Endothelial cell of umbilical vein (primary cell): ENCODE data around the gene LHX4. TPM values are rescaled to one million over a fixed set of nuclear protein-coding genes. Genes with fewer than 3 reads are reported as not detected.

Experiments
- BruUV-seq: library from RNA; stranded (reverse); fragments of 400-500 nt; replicated peaks from 2 replicates; lab custom pipeline; 2021; lab: Mats Ljungman, UMichigan
- CTCF ChIA-PET: fragments of 300-600, 350-600 bp; sonication (Branson Sonifier 250); formaldehyde crosslinking; loops from one replicate; lab custom pipeline; 2021; ENCODE audit warnings: antibody characterized with exemption, inconsistent platforms; lab: Charles Lee
- POLR2A ChIA-PET: fragments of 300-600, 350-600 bp; sonication (Branson Sonifier 250); formaldehyde crosslinking; loops from one replicate; lab custom pipeline; 2021; ENCODE audit warnings: antibody characterized with exemption, inconsistent platforms; lab: Charles Lee
- DNase-seq: peaks from one replicate; pipeline ENCODE4 v3.0.0-alpha.2; 2011; ENCODE audit warnings: low read depth, low spot score
- FAIRE-seq: peaks from 2 replicates; lab custom pipeline; 2011; peaks lifted over from hg19 to GRCh38; lab: Jason Lieb, UNC
- H2AFZ ChIP-seq: 2 replicates; pipeline ENCODE4 v1.6.0; 2012; ENCODE audit warnings: low read depth, low read length, control low read depth, inconsistent platforms
- H3K27ac ChIP-seq: 2 replicates; pipeline ENCODE4 v1.5.1; 2011; ENCODE audit warnings: low read depth, mild to moderate bottlenecking, control low read depth, low read length, moderate library complexity; ENCODE audit not compliant: insufficient read depth
- H3K27me3 ChIP-seq, 2 experiments: 2 replicates each; pipeline versions ENCODE4 v1.6.0 to v1.6.1; 2011; ENCODE audit warnings: low read length in 2 of 2, mixed read lengths in 1 of 2; ENCODE audit not compliant: control insufficient read depth in 2 of 2, insufficient read depth in 2 of 2
- H3K36me3 ChIP-seq, 2 experiments: 2 replicates in 1 of 2; 3 replicates in 1 of 2; pipeline ENCODE4 v1.5.1; 2011; ENCODE audit warnings: low read length in 2 of 2, mild to moderate bottlenecking in 1 of 2, moderate library complexity in 1 of 2; ENCODE audit not compliant: control insufficient read depth in 2 of 2, insufficient read depth in 2 of 2; ENCODE audit errors: extremely low read depth in 1 of 2
- H3K4me1 ChIP-seq: 3 replicates; pipeline ENCODE4 v1.5.1; 2011; ENCODE audit warnings: mild to moderate bottlenecking, low read length; ENCODE audit not compliant: control insufficient read depth, insufficient read depth; ENCODE audit errors: extremely low read depth
- H3K4me2 ChIP-seq: 2 replicates; pipeline ENCODE4 v1.6.1; 2011; ENCODE audit warnings: low read length, control low read depth, mixed read lengths; ENCODE audit not compliant: insufficient read depth
- H3K4me3 ChIP-seq, 3 experiments: fragments of 200-600 bp in 1 of 3; sonication (generic), shearing (Covaris generic) in 1 of 3; replicated peaks in 1 of 3; 2 replicates each; pipeline ENCODE4 v1.5.1; 2011 to 2016; ENCODE audit warnings: control low read depth in 3 of 3, low read length in 3 of 3, mild to moderate bottlenecking in 2 of 3, inconsistent platforms in 1 of 3, low read depth in 1 of 3, moderate library complexity in 1 of 3; ENCODE audit not compliant: insufficient read depth in 1 of 3
- H3K79me2 ChIP-seq: 2 replicates; pipeline ENCODE4 v1.6.0; 2012; ENCODE audit warnings: low read length, inconsistent platforms; ENCODE audit not compliant: control insufficient read depth, insufficient read depth
- H3K9ac ChIP-seq: replicated peaks from 2 replicates; pipeline ENCODE3; 2011; ENCODE audit warnings: low read length, control low read depth; ENCODE audit not compliant: insufficient read depth; ENCODE audit errors: extremely low read depth
- H3K9me1 ChIP-seq: replicated peaks from 3 replicates; pipeline ENCODE4 v1.6.0; 2011; ENCODE audit warnings: mild to moderate bottlenecking, low read length; ENCODE audit not compliant: control insufficient read depth, insufficient read depth; ENCODE audit errors: extremely low read depth
- H3K9me3 ChIP-seq: replicated peaks from 2 replicates; pipeline ENCODE4 v1.5.1; 2012; ENCODE audit warnings: low read length, inconsistent platforms; ENCODE audit not compliant: control insufficient read depth, insufficient read depth
- H4K20me1 ChIP-seq: replicated peaks from 2 replicates; pipeline ENCODE3; 2011; ENCODE audit warnings: mild to moderate bottlenecking, low read length; ENCODE audit not compliant: control insufficient read depth, insufficient read depth; ENCODE audit errors: extremely low read depth
- EZH2 ChIP-seq: IDR thresholded peaks from 2 replicates; pipeline ENCODE4 v1.6.1; 2012; ENCODE audit warnings: borderline replicate concordance, low read depth, mild to moderate bottlenecking, moderate library complexity, low read length, inconsistent platforms; ENCODE audit not compliant: severe bottlenecking
- FOS ChIP-seq: IDR thresholded peaks from 2 replicates; pipeline ENCODE4 v1.6.1; 2011; ENCODE audit warnings: mild to moderate bottlenecking, low read length, moderate library complexity, borderline replicate concordance; ENCODE audit not compliant: insufficient read depth
- GATA2 ChIP-seq: IDR thresholded peaks from 2 replicates; pipeline ENCODE4 v1.7.0; 2011; ENCODE audit warnings: low read depth, mild to moderate bottlenecking, moderate library complexity, mixed read lengths, low read length; ENCODE audit not compliant: insufficient read length, insufficient read depth
- JUN ChIP-seq: IDR thresholded peaks from 2 replicates; pipeline ENCODE4 v1.6.1; 2011; ENCODE audit warnings: borderline replicate concordance, low read depth; ENCODE audit not compliant: insufficient read length, insufficient read depth
- MYC ChIP-seq: IDR thresholded peaks from one replicate; pipeline ENCODE4 v1.6.1; 2011; ENCODE audit warnings: mild to moderate bottlenecking, low read depth, low read length
- POLR2A ChIP-seq: IDR thresholded peaks from 2 replicates; pipeline ENCODE4 v1.6.1; 2012; ENCODE audit warnings: low read depth, mild to moderate bottlenecking, control low read depth, low read length
- POLR2AphosphoS5 ChIP-seq: IDR thresholded peaks from 2 replicates; pipeline ENCODE4 v1.6.1; 2012; ENCODE audit warnings: low read depth, mild to moderate bottlenecking, control low read depth, low read length, moderate library complexity; ENCODE audit not compliant: insufficient read depth
- dilution Hi-C: fragments of 300-500 bp; cut with MboI; formaldehyde crosslinking; loops from one replicate; pipeline ENCODE4 v1.15.0; 2019; ENCODE audit warnings: low sequenced_read_pairs; ENCODE audit not compliant: extremely low pct_ligation_motif_present
- intact Hi-C: fragments of 100-400 bp; cut with micrococcal nuclease; formaldehyde crosslinking; loops from one replicate; pipeline ENCODE4 v1.10.0; 2022
- polyA plus RNA-seq, 4 experiments: library from polyadenylated mRNA; depleted of rRNA in 3 of 4; stranded (reverse) in 3 of 4; unstranded in 1 of 4; fragments of >200 nt; gene quantifications; 2 replicates each; pipeline versions ENCODE4 v1.2.1 to v1.2.3, GENCODE V29; 2011 to 2012; ENCODE audit warnings: missing spikeins in 1 of 4
- total RNA-seq: library from RNA; stranded (reverse); gene quantifications from 2 replicates; pipeline ENCODE4 v1.2.3, GENCODE V29; 2021
- TF ChIP-seq, protein P1 (sequence below): IDR thresholded peaks from 2 replicates; pipeline ENCODE4 v1.6.1; 2011; ENCODE audit not compliant: insufficient read depth, insufficient read length
- TF ChIP-seq, protein P2 (sequence below), 2 donors: IDR thresholded peaks; 1 replicate in 1 of 2; 2 replicates in 1 of 2; pipeline ENCODE4 v1.5.1; 2011; ENCODE audit warnings: low read length in 2 of 2, mild to moderate bottlenecking in 2 of 2, moderate library complexity in 2 of 2, control low read depth in 1 of 2, inconsistent platforms in 1 of 2, low read depth in 1 of 2; ENCODE audit not compliant: insufficient read depth in 1 of 2; ENCODE audit errors: extremely low read depth in 1 of 2

Gene LHX4
- total and polyA plus RNA-seq, 2 donors (not counting 3 experiments of a cell fraction or from before 2014, with no cell fraction given) = not detected

DNA sequence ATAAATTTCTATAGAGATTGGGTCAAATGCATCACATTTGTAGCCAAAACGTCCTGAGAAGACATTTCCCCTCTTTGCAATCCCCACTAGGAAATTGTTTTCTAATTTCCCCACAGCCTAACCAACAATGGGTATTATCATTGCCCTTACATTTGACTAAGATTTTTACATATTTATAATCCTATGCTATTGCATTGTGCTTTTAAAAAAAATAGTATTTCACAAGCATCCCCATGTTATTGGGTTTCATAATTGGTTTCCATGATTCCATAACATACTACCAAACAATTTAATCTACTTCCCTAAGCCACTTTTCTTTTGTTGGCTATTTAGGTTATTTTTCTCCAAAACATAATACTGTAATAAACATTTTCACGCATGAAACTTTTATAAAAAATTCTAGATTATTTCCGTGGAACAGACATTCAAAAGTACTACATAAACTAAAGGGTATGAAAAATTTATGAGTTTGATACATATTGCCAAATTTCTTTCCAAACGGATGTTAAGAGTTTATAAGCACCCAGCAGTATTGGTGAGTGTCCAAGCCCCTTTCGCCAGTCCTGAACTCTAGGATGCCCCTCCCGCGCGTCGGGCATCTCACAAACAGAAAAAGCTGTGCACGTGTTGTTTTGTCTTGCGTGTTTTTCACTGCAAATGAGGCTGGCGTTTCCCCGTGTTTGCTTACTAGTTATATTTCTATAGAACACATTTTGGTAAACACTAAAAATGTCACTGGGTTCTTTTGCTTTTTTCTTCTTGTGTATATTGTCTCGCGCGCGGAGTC is 2.0 kb upstream of the LHX4 start:
- no peaks in the 10 kb centered on the region for H3K79me2 ChIP-seq
- H3K9me1 ChIP-seq = no peaks in the 10 kb centered on the region
- no peaks in the 10 kb centered on the region for H3K36me3 ChIP-seq
- no peak overlapping the region for H3K9ac ChIP-seq
- H3K27ac ChIP-seq = no peak overlapping the region
- ChIA-PET POLR2A (no interaction called here), CTCF (no interaction called here)
- FAIRE-seq (no peak), DNase-seq (no peak)
- H3K9me3 ChIP-seq = no peaks in the 10 kb centered on the region
- peaks cover 21% of the 10 kb centered on the region for H3K4me1 ChIP-seq
- H3K4me3 ChIP-seq = no peak overlapping the region
- no peak overlapping the region for H2AFZ ChIP-seq
- no peaks in the 10 kb centered on the region for H4K20me1 ChIP-seq
- no peak overlapping the region for H3K4me2 ChIP-seq
- H3K27me3 ChIP-seq = peaks cover 62 to 86% of the 10 kb centered on the region in 2 experiments
- intact Hi-C loops (no loop called here), dilution Hi-C loops (no loop called here)
- TF ChIP-seq POLR2A (no peak), EZH2 (no peak), JUN (no peak), POLR2AphosphoS5 (no peak), GATA2 (no peak), FOS (no peak), MYC (no peak)
- TF ChIP-seq, protein P1, sequence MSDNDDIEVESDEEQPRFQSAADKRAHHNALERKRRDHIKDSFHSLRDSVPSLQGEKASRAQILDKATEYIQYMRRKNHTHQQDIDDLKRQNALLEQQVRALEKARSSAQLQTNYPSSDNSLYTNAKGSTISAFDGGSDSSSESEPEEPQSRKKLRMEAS = no peak
- TF ChIP-seq, protein P2, sequence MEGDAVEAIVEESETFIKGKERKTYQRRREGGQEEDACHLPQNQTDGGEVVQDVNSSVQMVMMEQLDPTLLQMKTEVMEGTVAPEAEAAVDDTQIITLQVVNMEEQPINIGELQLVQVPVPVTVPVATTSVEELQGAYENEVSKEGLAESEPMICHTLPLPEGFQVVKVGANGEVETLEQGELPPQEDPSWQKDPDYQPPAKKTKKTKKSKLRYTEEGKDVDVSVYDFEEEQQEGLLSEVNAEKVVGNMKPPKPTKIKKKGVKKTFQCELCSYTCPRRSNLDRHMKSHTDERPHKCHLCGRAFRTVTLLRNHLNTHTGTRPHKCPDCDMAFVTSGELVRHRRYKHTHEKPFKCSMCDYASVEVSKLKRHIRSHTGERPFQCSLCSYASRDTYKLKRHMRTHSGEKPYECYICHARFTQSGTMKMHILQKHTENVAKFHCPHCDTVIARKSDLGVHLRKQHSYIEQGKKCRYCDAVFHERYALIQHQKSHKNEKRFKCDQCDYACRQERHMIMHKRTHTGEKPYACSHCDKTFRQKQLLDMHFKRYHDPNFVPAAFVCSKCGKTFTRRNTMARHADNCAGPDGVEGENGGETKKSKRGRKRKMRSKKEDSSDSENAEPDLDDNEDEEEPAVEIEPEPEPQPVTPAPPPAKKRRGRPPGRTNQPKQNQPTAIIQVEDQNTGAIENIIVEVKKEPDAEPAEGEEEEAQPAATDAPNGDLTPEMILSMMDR (IDR thresholded peaks at IDR 0.05; ENCODE audit: extremely low read depth in 1 of 2, insufficient read depth in 1 of 2, low read depth in 1 of 2, low read length in 2 of 2) = no peak
- BruUV-seq = no TSS peak
